ENCODE results near the gene MRPS34. TPM values are rescaled to one million over a fixed set of nuclear protein-coding genes. Genes with fewer than 3 reads are reported as not detected.

MRPS34 gene
- total RNA-seq, 1 experiment from 2014 or later: 132 TPM

GRCh38 chr16:1771188-1771863, 1.6 kb downstream of the MRPS34 start, which contains the start of gene NME3:
Gene NME3 (minus strand): TSS chr16:1771543. CDS start chr16:1771534, 9 bp downstream.
- DNase-seq (ENCODE audit: low read depth): peak; percentile 63

- DNase-seq (ENCODE audit: low read depth): no peak
Observed at GRCh38 chr16:1770328-1771187, 2.4 kb downstream of the MRPS34 start.

- no peak for DNase-seq (ENCODE audit: low read depth)
Observed at GRCh38 chr16:1769402-1770300, 3.3 kb downstream of the MRPS34 start.

- no peak for DNase-seq (ENCODE audit: low read depth)
Observed at GRCh38 chr16:1768767-1769401, 4.0 kb downstream of the MRPS34 start.

- DNase-seq (ENCODE audit: low read depth): no peak
Observed at GRCh38 chr16:1768061-1768766, 4.7 kb downstream of the MRPS34 start.

GRCh38 chr16:1767116-1767994, 5.6 kb downstream of the MRPS34 start:
- DNase-seq (ENCODE audit: low read depth): no peak

- no peak for DNase-seq (ENCODE audit: low read depth)
Observed at GRCh38 chr16:1766701-1767100, 6.2 kb downstream of the MRPS34 start.

- DNase-seq (ENCODE audit: low read depth): no peak
Observed at GRCh38 chr16:1766231-1766630, 6.7 kb downstream of the MRPS34 start.

GRCh38 chr16:1765826-1766225, 7.1 kb downstream of the MRPS34 start:
- no peak for DNase-seq (ENCODE audit: low read depth)

- DNase-seq (ENCODE audit: low read depth): no peak
Observed at GRCh38 chr16:1764971-1765370, 8.0 kb downstream of the MRPS34 start.

GRCh38 chr16:1763521-1764511, 9.1 kb downstream of the MRPS34 start:
- DNase-seq (ENCODE audit: low read depth): no peak

- no peak for DNase-seq (ENCODE audit: low read depth)
Observed at GRCh38 chr16:1762879-1763520, 9.9 kb downstream of the MRPS34 start.

- no peak for DNase-seq (ENCODE audit: low read depth)
Observed at GRCh38 chr16:1762196-1762878, 10.6 kb downstream of the MRPS34 start.

GRCh38 chr16:1761751-1762150, 11.2 kb downstream of the MRPS34 start:
- no peak for DNase-seq (ENCODE audit: low read depth)

- DNase-seq (ENCODE audit: low read depth): no peak
Observed at GRCh38 chr16:1760911-1761310, 12.0 kb downstream of the MRPS34 start.

- no peak for DNase-seq (ENCODE audit: low read depth)
Observed at GRCh38 chr16:1759511-1759910, 13.4 kb downstream of the MRPS34 start.

GRCh38 chr16:1758923-1759322, 14.0 kb downstream of the MRPS34 start:
- DNase-seq (ENCODE audit: low read depth): no peak
